ENCODE measurements around the gene SPATA21.

Gene SPATA21

DNA sequence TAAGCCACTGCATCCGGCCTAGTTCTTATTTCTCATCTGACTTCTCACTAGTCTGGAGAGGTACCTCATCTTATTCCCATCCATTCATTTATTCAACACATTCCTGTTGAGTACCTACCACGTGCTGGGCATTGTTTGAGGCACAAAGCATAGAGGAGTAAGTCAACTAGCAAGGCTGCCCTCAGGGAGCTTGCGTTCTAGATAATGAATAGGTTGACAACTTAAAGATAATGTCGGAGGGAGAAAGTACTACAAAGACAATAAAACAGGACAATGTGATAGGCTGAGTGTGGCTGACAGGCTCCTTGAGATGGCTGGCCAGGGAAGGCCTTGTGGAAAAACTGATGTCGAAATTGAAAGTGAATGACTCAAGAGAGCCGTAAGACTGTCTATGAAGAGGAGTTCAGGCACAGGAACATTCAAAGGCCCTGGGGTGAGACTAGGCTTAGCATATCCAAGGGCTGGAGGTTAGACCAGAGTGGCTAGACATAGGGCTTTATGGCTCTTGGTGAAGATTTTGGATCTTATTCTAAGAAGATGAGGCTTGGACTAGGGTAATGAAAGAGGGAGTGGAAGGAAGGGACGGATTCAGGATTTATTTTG, 18.3 kb downstream of the SPATA21 start:
- DNase-seq, result peak; percentile 26

GRCh38 chr1:16413191-16413590, 24.0 kb downstream of the SPATA21 start:
- no peak for DNase-seq

DNA sequence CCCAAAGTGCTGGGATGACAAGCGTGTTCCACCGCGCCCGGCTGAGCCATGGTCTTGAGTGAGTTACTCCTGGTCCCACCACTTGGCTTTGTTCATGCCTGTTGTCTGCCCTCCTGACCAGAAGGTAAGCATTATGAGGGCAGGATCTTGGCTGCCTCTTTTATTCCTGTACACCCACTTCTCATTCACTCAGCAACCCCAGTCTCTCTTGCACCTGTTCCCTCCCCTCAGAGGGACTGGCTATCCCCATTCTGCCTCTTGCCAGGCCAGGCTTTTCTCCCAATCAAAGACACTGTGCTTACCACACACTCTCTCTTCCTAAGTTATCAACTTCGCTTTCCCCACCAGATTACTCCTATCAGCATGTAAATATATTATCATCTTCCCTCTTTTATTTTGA, 26.4 kb downstream of the SPATA21 start:
- no peak for DNase-seq

DNA sequence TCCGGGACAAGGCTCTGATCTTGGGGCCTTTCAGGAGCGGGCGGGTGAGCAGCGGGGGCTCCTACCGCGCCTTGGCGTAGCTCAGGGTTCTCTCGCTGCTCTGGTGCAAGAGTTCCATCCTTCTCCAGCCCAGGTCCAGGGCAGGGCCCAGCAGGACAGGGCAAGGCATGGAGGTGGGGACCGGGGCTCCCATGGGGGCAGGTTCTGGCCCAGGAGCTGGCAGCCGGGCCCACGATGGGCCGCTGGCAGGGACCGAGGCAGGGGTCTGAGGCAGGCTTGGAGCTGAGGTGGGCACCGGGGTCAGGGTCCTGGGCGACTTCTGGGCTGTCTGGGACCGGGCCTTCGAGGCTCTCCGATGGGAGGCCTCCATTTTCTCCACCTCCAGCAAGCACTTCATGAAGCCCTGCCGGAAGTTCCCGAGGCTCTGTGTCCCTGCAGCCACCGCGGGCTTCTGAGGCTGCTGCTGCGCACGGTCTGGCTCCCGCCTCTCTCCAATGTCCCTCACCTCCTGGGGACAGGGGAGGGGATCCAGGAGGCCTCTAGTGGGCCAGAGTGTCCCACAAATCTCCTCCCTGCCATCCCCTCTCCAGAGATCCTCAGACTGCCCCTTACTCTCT, 27.6 kb downstream of the SPATA21 start:
- DNase-seq, result no peak

DNA sequence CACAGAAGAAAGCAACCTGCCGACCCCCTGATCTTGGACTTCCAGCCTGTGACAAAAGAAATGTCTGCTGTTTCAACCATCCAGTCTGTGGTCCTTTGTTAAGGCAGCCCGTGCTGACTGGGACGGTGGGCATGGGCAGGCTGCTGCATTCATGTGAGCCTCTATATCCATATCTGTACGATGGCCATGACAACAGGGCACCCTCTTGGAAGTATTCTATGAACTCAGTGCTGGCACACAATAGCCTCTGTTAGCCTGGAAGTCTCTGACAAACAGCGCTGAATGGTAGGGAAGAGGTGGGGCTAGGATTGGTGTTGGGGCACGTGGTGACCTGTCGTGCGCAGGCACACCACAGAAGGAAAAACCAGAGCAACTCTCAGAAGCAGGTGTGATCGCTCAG, 30.4 kb downstream of the SPATA21 start:
- no peak for DNase-seq

DNA sequence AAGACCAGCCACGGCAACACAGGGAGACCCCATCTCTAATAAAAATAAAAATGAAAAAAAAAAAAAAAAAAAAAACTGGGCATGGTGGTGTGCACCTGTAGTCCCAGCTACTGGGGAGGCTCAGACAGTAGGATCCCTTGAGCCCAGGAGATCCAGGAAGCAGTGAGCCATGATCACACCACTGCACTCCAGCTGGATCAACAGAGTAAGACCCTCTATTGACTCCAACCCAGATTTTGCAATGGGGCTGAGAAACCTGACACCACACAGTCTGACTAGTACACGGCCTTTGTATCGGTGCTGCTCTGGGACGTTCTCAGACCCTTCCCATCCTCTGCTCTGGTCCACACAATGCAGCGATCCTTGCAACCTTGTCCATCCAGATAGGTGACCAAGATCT, 31.8 kb downstream of the SPATA21 start:
- no peak for DNase-seq

DNA sequence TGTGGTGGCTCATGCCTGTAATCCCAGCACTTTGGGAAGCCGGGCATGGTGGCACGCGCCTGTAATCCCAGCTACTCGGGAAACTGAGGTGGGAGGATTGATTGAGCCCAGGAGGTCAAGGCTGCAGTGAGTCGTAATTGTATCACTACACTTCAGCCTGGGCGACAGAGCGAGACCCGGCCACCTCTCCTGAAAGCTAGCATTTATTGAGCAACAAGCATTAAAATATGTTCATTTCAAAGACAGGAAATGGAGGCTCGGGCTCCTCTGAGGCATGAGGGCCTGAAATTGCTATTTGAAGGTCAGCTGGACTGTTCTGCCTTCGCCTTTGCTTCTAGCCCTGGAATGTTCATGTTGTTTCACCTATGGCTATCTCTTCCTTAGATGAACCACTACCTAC, 34.5 kb downstream of the SPATA21 start:
- no peak for DNase-seq

DNA sequence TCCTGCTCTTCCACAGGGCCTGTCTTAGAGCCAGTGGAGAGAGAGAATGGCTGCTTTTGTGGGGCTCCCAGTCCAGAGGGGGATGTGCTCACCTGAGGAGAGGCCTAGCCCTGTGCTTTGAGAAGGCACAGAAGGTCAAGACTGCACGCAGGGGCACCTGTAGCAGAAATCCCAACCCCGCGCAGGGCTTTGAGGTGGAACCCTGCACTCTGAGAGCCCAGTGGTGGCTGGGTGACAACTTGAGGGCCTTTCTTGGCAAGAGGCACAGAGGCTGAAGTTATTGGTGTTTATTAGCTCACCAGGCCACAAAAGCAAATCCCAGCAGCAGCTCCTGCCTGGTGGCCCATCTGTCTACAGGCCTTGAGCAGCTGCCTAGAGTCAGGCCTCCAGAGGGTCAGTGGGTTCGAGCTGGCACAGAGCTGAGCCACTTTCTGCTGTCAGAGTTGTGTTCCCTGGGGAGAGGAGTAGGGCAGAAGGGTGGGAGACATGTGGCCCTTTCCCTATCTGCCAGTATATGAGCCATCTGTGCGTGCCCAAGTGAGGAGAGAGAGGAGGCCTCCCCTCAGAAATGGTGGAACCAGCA, 38.8 kb downstream of the SPATA21 start:
- no peak for DNase-seq

DNA sequence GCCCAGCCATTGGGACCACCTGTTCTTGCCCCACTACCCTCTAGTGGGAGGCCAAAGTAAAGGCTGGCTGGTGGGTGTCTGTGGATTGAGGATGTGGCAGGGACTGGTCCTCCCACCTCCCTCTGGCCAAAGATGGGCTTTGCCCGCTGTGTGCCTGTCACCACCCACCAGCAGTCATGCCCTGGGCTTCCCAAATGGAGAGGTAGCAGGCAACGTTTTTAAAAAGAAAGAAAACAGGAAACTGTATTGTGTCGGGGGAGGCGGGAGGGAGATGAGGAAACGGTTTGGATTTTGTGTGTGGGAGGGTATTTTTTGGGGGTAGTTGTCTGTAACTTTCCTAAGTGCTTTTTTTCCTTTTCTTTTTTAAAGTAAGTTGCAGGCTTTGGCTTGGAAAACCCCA, 40.1 kb downstream of the SPATA21 start:
- no peak for DNase-seq

DNA sequence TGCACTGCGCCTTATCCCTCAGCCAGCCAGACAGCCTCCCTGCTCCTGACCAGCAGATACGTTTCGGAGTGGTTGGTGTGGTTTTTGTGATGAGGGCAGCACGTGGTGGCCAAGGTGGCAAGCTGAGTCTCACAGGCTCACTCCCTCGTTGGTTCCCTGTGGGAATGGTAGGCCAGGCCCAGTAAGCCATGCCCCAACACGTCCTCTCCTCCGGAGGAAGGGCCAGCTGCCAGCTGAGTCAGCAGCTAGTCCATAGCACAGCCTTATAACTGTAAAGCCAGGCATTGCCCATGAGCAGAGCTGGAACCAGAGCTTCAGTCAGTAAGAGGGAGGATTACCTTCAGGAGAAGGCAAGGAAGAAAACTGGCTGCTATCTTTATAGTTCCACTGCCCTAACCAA, 40.6 kb downstream of the SPATA21 start:
- no peak for DNase-seq

DNA sequence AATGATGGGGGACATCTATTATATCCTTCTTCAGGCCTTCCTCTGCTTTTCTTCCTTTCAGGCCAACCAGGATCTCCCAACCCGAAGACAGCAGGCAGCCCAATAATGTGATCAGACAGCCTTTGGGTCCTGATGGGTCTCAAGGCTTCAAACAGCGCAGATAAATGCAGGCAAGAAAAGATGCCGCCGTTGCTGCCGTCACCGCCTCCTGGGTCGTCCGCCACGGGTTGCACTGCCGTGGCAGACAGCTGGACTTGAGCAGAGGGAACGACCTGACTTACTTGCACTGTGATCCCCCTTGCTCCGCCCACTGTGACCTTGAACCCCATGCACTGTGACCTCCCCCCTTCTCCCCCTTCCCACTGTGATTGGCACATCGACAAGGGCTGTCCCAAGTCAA, 42.2 kb downstream of the SPATA21 start:
- no peak for DNase-seq

DNA sequence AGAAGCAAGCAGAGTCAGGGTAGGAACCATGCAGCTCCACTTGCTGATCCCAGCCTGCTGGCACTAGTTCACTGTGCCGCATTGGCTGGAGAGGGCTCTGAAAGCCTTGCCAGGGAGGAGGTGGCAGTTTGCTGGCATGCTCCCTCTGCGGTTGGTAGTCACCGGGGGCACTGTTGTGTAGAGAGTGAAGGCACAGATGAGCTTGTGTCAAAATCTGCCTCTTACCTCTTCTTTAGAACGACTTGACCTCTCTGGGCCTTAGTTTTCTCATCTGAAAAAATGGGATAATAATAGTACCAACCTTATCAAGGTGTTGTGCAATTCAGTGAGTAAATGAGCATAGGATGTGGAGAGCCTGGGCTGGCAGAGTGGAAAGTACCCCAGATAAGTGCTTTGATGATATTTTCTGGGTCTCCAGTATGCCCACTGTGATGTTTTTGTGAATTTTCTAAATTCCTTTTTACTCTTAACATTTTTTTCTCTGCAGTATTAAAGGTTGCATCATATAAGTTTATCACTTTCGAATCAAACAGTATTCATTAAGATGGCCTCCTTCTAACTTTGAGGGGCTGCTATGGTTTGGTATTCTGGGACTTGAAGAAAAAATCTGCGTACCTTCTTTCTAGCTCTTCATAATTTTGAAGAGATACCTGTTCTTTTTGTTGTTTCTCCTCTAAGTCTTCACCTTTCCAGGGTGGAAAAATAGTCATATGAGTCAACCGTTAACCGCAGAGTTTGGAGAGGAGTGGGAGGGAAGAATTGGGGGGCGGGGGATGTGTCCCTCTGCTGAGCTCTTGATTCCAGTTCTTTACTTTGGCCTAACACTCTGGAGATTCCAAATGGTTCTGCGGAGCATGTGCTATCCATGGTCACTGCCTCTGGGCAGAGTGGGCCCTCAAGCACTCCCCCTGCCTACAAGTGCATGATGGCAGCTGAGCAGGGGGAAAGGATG, 43.4 kb downstream of the SPATA21 start:
- DNase-seq, result no peak

DNA sequence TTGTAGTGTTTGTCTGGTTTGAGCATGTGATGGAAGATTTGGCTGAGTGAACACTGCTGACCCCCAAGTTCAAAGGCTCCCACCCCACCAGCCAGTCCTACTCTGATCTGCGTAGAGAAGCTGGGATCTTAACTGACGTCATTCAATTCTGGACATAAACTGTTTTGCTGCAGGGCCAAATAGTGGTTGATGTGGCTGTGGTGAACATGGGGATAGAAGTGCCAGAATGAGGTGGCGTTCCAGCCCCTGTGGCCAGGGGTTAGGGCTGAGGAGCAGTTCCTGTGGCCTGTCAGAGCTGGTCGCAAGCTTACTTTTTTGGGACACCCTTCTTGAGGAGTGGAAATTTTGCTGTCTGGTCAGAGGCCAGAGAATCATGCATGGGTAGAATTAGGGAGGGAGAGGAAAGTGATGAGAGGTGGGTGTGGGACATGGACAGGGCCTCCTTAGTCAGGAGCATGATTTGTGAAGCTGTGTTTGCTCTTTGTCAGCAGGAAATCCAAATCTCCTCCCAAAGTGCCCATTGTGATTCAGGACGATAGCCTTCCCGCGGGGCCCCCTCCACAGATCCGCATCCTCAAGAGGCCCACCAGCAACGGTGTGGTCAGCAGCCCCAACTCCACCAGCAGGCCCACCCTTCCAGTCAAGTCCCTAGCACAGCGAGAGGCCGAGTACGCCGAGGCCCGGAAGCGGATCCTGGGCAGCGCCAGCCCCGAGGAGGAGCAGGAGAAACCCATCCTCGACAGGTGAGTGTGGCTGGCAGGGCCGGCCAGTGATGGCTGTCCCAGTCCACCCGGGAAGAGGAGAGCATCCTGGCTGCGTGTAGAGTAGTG, 44.3 kb downstream of the SPATA21 start:
- no peak for DNase-seq

DNA sequence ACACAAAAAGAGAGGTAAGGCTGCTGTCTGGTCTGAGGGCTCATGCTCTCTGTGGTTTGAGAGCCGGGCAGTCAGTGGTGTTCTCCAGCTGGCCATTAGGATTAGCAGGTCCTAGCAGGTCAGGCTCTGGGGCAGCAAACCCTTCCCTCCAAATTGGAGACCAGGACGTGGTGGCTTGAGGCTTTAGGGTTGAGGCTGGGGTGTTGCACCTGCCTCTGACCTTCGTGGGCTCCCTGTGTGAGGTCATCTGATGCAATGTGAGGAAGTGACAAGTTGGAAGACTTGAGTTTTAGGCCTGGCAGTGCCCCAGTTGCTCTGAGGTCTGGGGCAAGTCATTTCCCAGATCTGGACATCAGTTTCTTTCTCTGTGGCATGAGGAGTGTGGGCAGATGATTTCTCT, 45.8 kb downstream of the SPATA21 start:
- peak; percentile 22 for DNase-seq

GRCh38 chr1:16387201-16388188, 49.7 kb downstream of the SPATA21 start:
- DNase-seq, result peak; percentile 62

DNA sequence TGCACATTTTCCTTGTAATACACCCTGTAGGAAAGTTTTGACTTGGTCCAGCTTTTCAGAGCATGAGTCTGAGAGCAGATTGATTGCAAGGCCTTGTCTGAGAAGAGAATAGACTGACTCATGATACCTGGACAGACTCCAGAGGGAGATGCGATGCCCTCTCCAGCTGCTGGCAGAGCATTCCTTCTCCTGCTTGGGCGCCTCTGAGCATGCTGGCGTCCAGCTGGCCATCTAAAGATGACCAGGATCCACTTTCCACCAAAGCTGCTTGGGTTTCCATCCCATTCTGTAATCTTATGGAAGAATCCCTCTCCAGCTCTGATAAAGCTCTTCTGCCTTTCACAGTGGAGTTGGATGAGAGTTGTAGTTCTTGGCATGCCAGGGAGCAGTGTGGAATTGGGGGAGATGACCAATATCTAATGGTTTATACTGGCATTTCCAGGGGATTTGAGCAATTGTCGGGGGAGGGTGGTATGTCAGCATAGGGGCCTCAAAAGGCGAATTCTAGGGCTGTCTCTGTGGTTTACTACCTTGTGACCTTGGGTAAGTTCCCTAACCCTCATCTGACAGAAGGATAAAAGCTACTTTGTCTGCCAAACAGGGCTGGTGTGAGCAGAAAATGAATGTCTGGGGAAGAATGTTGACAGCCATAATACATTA, 50.6 kb downstream of the SPATA21 start:
- peak; percentile 26 for DNase-seq

DNA sequence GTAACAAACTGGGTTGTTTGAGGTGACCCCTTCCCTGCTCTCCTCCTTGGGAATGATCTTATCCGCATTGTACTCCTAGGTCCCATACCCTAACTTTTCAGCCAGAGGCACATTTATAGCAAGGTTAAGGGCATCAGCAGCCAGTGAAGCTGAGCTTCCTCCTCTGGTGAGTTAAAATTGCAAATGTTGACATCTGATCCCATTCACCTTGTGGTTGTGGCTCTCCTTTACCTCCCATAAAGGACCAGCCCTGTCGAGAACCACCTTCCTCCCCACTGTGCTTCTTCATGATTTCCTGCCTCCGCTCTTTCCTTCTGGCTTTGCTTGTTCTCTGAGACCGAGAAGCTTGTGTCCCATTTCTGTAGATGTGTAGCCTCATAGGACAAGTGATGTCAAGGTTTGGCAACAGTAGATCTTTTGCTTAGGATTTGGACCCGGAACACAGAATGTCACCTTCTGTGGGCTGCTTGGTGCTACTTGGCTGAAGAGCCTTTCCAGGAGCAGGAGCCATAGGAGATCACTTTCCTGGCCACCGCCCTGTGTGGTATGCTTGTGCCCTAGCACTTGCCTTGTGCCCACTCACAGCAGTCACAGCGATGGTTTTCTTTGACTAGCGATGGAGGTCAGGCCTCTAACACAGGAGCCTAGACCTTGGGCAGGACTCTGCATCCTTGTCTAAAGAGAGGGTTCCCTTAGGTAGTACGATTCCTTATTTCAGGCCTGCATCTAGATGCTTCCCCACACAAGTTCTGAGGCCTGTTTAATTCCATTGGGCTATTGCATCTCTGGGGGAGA, 51.4 kb downstream of the SPATA21 start:
- no peak for DNase-seq

GRCh38 chr1:16383888-16384287, 53.3 kb downstream of the SPATA21 start:
- DNase-seq, result no peak

- no peak for DNase-seq
These were observed 56.4 kb downstream of the SPATA21 start for GRCh38 chr1:16380868-16381267.

- DNase-seq, result no peak
These were observed 58.8 kb downstream of the SPATA21 start for GRCh38 chr1:16378443-16378842.

Measured in OCI-M1 (cell line).